Large intestine (tissue), 3 donors: ENCODE measurements around the gene PSMB10. TPM values are rescaled to one million over a fixed set of nuclear protein-coding genes. Genes with fewer than 3 reads are reported as not detected.
A peak's percentile ranks its signal among the peaks of the same experiment; 100 is the strongest.
"Not testable (repeated sequence)": the region's sequence is repeated elsewhere in the genome, so short reads cannot be mapped to it uniquely, and the experiment has no call there.

Experiments
- DNase-seq, 2 donors: peaks; one replicate each; pipeline versions ENCODE4 v3.0.0 to v3.0.0-alpha.2; 2013
- H3K27ac ChIP-seq: one replicate; pipeline ENCODE4 v1.5.1; 2013; ENCODE audit warnings: low read length
- H3K27me3 ChIP-seq: 2 replicates; pipeline ENCODE4 v1.6.1; 2013; ENCODE audit warnings: low read length; ENCODE audit not compliant: control insufficient read depth, insufficient read depth
- H3K36me3 ChIP-seq: 2 replicates; pipeline ENCODE4 v1.6.1; 2013; ENCODE audit warnings: low read length; ENCODE audit not compliant: control insufficient read depth, insufficient read depth
- H3K4me1 ChIP-seq: one replicate; pipeline ENCODE4 v1.6.1; 2013; ENCODE audit warnings: low read length; ENCODE audit not compliant: control insufficient read depth, insufficient read depth
- H3K4me3 ChIP-seq: one replicate; pipeline ENCODE4 v1.5.1; 2013; ENCODE audit warnings: low read length
- H3K9me3 ChIP-seq: one replicate; pipeline ENCODE4 v1.6.1; 2013; ENCODE audit warnings: mild to moderate bottlenecking, low read depth, low read length, moderate library complexity; ENCODE audit not compliant: control insufficient read depth
- WGBS: methylation state at CpG from one replicate; pipeline ENCODE4 v1.1.5; 2013; ENCODE audit warnings: low lambda C conversion rate; ENCODE audit not compliant: insufficient coverage; 5-methylcytosine and 5-hydroxymethylcytosine counted together
- polyA plus RNA-seq: library from polyadenylated mRNA; unstranded; fragments of 120-200 nt; gene quantifications from one replicate; pipeline ENCODE4 v1.2.1, GENCODE V29; 2013

Gene PSMB10
- polyA plus RNA-seq, 1 donor, result 99.2 TPM

GRCh38 chr16:67941469-67942199 is 5.0 kb upstream of the PSMB10 start:
- DNase-seq, result no peak
- Histone ChIP-seq H3K4me1 (peaks cover 19% of the 10 kb centered on the region), H3K36me3 (peaks cover 26% of the 10 kb centered on the region), H3K27ac (no peak overlapping the region), H3K27me3 (no peaks in the 10 kb centered on the region), H3K9me3 (peaks cover under 1% of the 10 kb centered on the region), H3K4me3 (no peak overlapping the region)
- no CpG with 5 or more reads among the region's 9 CpGs for WGBS

- H3K4me1 ChIP-seq, result peaks cover 19% of the 10 kb centered on the region
- H3K27ac ChIP-seq, result no peak overlapping the region
- peaks cover 18% of the 10 kb centered on the region for H3K36me3 ChIP-seq
- no peaks in the 10 kb centered on the region for H3K9me3 ChIP-seq
- no peaks in the 10 kb centered on the region for H3K27me3 ChIP-seq
- 100% methylated on average over 2 of the region's 5 CpGs for WGBS
- DNase-seq, result no peak
- no peak overlapping the region for H3K4me3 ChIP-seq
These were observed 3.9 kb upstream of the PSMB10 start for GRCh38 chr16:67940446-67941089.

- Histone ChIP-seq H3K27me3 (no peaks in the 10 kb centered on the region), H3K4me3 (no peak overlapping the region), H3K36me3 (peaks cover 15% of the 10 kb centered on the region), H3K9me3 (no peaks in the 10 kb centered on the region), H3K27ac (no peak overlapping the region), H3K4me1 (peaks cover 26% of the 10 kb centered on the region)
- WGBS, result no CpG with 5 or more reads among the region's 33 CpGs
- no peak for DNase-seq
These were observed 3.1 kb upstream of the PSMB10 start for GRCh38 chr16:67939507-67940445.

GRCh38 chr16:67937713-67938112 is 1.1 kb upstream of the PSMB10 start:
- not testable (repeated sequence) for H3K27ac ChIP-seq, H3K27me3 ChIP-seq, DNase-seq, H3K4me3 ChIP-seq, H3K9me3 ChIP-seq
- peaks cover 15% of the 10 kb centered on the region for H3K4me1 ChIP-seq
- WGBS, result 100% methylated on average over 1 of the region's 5 CpGs
- H3K36me3 ChIP-seq, result peaks cover 25% of the 10 kb centered on the region

- peak overlapping the region; percentile 82 for H3K27ac ChIP-seq
- H3K4me1 ChIP-seq, result peaks cover 15% of the 10 kb centered on the region
- H3K4me3 ChIP-seq, result peak overlapping the region; percentile 87
- no peaks in the 10 kb centered on the region for H3K9me3 ChIP-seq
- peaks cover 25% of the 10 kb centered on the region for H3K36me3 ChIP-seq
- no CpG with 5 or more reads among the region's 6 CpGs for WGBS
- H3K27me3 ChIP-seq, result no peaks in the 10 kb centered on the region
- no peak for DNase-seq
These were observed 393 bp upstream of the PSMB10 start for GRCh38 chr16:67936880-67937605.

GRCh38 chr16:67935402-67936123 is 1.1 kb downstream of the PSMB10 start:
- H3K27ac ChIP-seq, result peak overlapping the region; percentile 82
- no peaks in the 10 kb centered on the region for H3K27me3 ChIP-seq
- H3K36me3 ChIP-seq, result peaks cover 30% of the 10 kb centered on the region
- DNase-seq, result peak; percentile 98
- peaks cover 15% of the 10 kb centered on the region for H3K4me1 ChIP-seq
- no CpG with 5 or more reads among the region's 55 CpGs for WGBS
- H3K4me3 ChIP-seq, result peak overlapping the region; percentile 87
- no peaks in the 10 kb centered on the region for H3K9me3 ChIP-seq

GRCh38 chr16:67935101-67935401 is 1.6 kb downstream of the PSMB10 start:
- DNase-seq, result no peak
- WGBS, result no CpG with 5 or more reads among the region's 13 CpGs
- peak overlapping the region; percentile 87 for H3K4me3 ChIP-seq
- H3K9me3 ChIP-seq, result no peaks in the 10 kb centered on the region
- H3K36me3 ChIP-seq, result peaks cover 35% of the 10 kb centered on the region
- peak overlapping the region; percentile 18 for H3K27ac ChIP-seq
- H3K4me1 ChIP-seq, result peaks cover 15% of the 10 kb centered on the region
- no peaks in the 10 kb centered on the region for H3K27me3 ChIP-seq

GRCh38 chr16:67934306-67935100 is 2.1 kb downstream of the PSMB10 start:
- peak overlapping the region; percentile 87 for H3K4me3 ChIP-seq
- H3K9me3 ChIP-seq, result no peaks in the 10 kb centered on the region
- peaks cover 41% of the 10 kb centered on the region for H3K36me3 ChIP-seq
- H3K4me1 ChIP-seq, result peaks cover 15% of the 10 kb centered on the region
- H3K27me3 ChIP-seq, result no peaks in the 10 kb centered on the region
- no peak overlapping the region for H3K27ac ChIP-seq
- no CpG with 5 or more reads among the region's 13 CpGs for WGBS
- DNase-seq, result no peak

- Histone ChIP-seq H3K4me3 (no peak overlapping the region), H3K4me1 (peaks cover 15% of the 10 kb centered on the region), H3K27me3 (no peaks in the 10 kb centered on the region), H3K9me3 (no peaks in the 10 kb centered on the region), H3K36me3 (peaks cover 48% of the 10 kb centered on the region), H3K27ac (no peak overlapping the region)
- DNase-seq, result no peak
- WGBS, result no CpG with 5 or more reads among the region's 7 CpGs
These were observed 2.8 kb downstream of the PSMB10 start for GRCh38 chr16:67933805-67934204.
